DOHH2 (cell line): Measurements from ENCODE around the gene VNN1.

Source experiments
- H3F3A ChIP-seq: fragments of 200-600 bp; sonication (generic), shearing (Covaris generic); 2 replicates; pipeline ENCODE4 v1.6.0; 2016; ENCODE audit warnings: antibody characterized with exemption, mild to moderate bottlenecking; ENCODE audit not compliant: control insufficient read depth, insufficient read depth
- H3K27ac ChIP-seq: fragments of 200-600 bp; sonication (generic); 2 replicates; pipeline ENCODE4 v1.5.1; 2014; ENCODE audit warnings: low read depth, mild to moderate bottlenecking, low read length, moderate library complexity
- H3K27me3 ChIP-seq: fragments of 200-600 bp; sonication (generic); 2 replicates; pipeline ENCODE4 v1.6.1; 2014; ENCODE audit warnings: mild to moderate bottlenecking, low read length, mixed read lengths; ENCODE audit not compliant: control insufficient read depth
- H3K36me3 ChIP-seq: fragments of 200-600 bp; sonication (generic); 2 replicates; pipeline ENCODE4 v1.6.1; 2014; ENCODE audit warnings: mild to moderate bottlenecking, low read length, moderate library complexity, mixed read lengths; ENCODE audit not compliant: control insufficient read depth
- H3K4me1 ChIP-seq: fragments of 200-600 bp; sonication (generic); 2 replicates; pipeline ENCODE4 v1.6.1; 2014; ENCODE audit warnings: mild to moderate bottlenecking, low read length, mixed read lengths; ENCODE audit not compliant: control insufficient read depth
- H3K4me2 ChIP-seq: fragments of 200-600 bp; sonication (generic); 2 replicates; pipeline ENCODE4 v1.6.0; 2014; ENCODE audit warnings: mild to moderate bottlenecking, low read length, moderate library complexity
- H3K4me3 ChIP-seq: fragments of 200-600 bp; sonication (generic); 2 replicates; pipeline ENCODE4 v1.5.1; 2014; ENCODE audit warnings: mild to moderate bottlenecking, low read length, mixed read lengths
- H3K79me2 ChIP-seq: fragments of 200-600 bp; sonication (generic); 2 replicates; pipeline ENCODE4 v1.6.1; 2014; ENCODE audit warnings: mild to moderate bottlenecking, low read length, mixed read lengths; ENCODE audit not compliant: control insufficient read depth
- H3K9me2 ChIP-seq: fragments of 200-600 bp; sonication (generic); replicated peaks from 2 replicates; pipeline ENCODE4 v1.6.1; 2014; ENCODE audit warnings: mild to moderate bottlenecking, low read length, mixed read lengths; ENCODE audit not compliant: control insufficient read depth
- H3K9me3 ChIP-seq: fragments of 200-600 bp; sonication (generic); 2 replicates; pipeline ENCODE4 v1.6.1; 2014; ENCODE audit warnings: antibody characterized with exemption, low read length, mixed read lengths; ENCODE audit not compliant: control insufficient read depth, insufficient read depth
- H4K20me1 ChIP-seq: fragments of 200-600 bp; sonication (generic); 2 replicates; pipeline ENCODE4 v1.6.0; 2014; ENCODE audit warnings: low read depth, mild to moderate bottlenecking, antibody characterized with exemption, low read length, moderate library complexity; ENCODE audit not compliant: control insufficient read depth, insufficient read depth
- CTCF ChIP-seq: fragments of 200-600 bp; sonication (generic); IDR thresholded peaks from one replicate; pipeline ENCODE4 v1.5.1; 2014; ENCODE audit warnings: antibody characterized with exemption, mild to moderate bottlenecking, low read depth, low read length; ENCODE audit not compliant: poor library complexity, severe bottlenecking
- EZH2phosphoT487 ChIP-seq: fragments of 200-600 bp; sonication (generic); IDR thresholded peaks from 2 replicates; pipeline ENCODE4 v1.6.1; 2017; ENCODE audit warnings: borderline replicate concordance, mild to moderate bottlenecking, antibody characterized with exemption, low read length, moderate library complexity, mixed read lengths

Gene VNN1

DNA sequence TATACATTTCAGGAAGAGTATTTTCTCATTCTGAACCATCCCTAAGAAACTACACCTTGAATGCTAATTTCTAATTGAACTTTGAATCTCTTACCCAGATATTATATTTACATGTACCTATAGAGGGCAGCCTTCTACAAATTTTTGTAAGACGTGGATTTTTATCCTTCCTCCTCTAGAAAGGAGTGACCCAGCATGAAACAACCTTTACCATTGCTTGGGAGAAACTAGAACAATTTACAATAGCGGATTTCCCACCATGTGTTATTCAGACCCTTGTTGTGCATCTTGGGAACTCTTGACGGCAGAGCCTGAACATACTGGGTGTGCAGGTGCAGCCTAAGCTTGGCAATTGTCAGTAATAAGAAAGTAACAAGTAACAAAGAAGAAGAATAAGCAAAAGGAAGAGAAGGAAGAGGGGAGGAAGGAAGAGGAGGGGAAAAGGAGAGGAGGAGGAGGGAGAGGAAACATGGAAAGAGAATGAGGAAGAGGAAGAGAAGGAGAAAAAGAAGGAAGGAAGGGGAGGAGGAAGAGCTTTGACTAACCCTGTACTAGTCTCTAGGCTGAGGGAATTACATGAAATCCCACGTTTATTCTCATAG, 44.1 kb downstream of the VNN1 start:
- Histone ChIP-seq H3K9me2 (no peaks in the 10 kb centered on the region), H3K27ac (no peak overlapping the region), H3F3A (no peaks in the 10 kb centered on the region), H3K79me2 (no peaks in the 10 kb centered on the region), H4K20me1 (no peaks in the 10 kb centered on the region), H3K9me3 (no peaks in the 10 kb centered on the region), H3K4me1 (peaks cover 9% of the 10 kb centered on the region), H3K4me2 (peak overlapping the region; percentile 82), H3K4me3 (peak overlapping the region; percentile 65), H3K27me3 (no peaks in the 10 kb centered on the region), H3K36me3 (no peaks in the 10 kb centered on the region)
- TF ChIP-seq CTCF (peak; percentile 78), EZH2phosphoT487 (no peak)

DNA sequence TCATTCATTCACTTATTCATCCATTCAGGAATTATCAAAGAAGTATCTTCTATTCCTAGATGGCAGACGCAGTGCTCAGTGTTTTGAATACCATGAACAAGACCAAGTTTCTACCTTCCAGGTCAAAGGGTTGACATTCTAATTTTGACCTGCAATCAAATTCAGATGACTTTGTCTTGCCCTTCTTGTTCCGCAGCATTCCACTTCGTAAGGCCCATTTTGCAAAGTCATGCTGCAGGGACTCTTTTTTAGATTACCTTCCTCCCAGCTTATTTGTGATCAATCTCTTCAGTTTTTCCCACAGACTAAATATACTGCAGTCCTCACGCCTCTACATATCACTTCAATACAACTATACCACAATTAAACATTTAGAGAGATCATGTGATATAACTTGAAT, 47.7 kb downstream of the VNN1 start:
- H3F3A ChIP-seq: no peaks in the 10 kb centered on the region
- no peak overlapping the region for H3K27ac ChIP-seq
- H3K27me3 ChIP-seq: no peaks in the 10 kb centered on the region
- TF ChIP-seq EZH2phosphoT487 (no peak), CTCF (no peak)
- peaks cover 9% of the 10 kb centered on the region for H3K4me1 ChIP-seq
- H4K20me1 ChIP-seq: no peaks in the 10 kb centered on the region
- no peaks in the 10 kb centered on the region for H3K79me2 ChIP-seq
- no peak overlapping the region for H3K4me2 ChIP-seq
- H3K9me2 ChIP-seq: no peaks in the 10 kb centered on the region
- H3K4me3 ChIP-seq: no peak overlapping the region
- H3K36me3 ChIP-seq: no peaks in the 10 kb centered on the region
- no peaks in the 10 kb centered on the region for H3K9me3 ChIP-seq

DNA sequence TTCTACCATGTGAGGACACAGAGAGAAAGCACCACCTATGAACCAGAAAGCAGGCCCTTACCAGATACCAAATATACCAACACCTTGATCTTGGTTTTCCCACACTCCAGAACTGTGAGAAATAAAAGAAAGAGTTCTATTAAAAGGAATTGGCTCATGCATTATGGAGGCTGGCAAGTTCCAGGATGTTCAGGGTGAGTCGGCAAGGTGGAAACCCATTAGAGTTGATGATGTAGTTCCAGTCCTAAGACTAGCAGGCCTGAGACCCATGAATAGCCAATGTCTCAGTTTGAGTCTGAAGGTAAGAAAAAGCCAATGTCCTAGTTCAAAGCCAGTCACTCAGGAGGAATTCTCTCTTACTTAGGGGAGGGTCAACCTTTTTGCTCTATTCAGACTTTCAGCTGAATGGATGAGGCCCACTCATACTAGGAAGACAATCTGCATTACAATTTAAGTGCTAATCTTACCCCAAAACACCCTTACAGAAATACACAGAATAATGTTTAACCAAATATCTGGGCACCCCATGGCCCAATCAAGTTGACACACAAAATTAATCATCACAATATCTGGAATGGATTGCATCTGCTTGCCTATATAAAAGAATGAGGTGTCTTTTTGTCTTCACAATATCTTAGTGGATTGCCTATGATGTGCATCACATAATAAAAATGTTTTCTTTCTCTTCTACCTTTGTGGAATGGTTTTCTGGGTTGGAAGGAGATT, 49.4 kb downstream of the VNN1 start:
- H3K4me1 ChIP-seq: no peaks in the 10 kb centered on the region
- no peaks in the 10 kb centered on the region for H3K9me3 ChIP-seq
- no peaks in the 10 kb centered on the region for H3K27me3 ChIP-seq
- H3K36me3 ChIP-seq: no peaks in the 10 kb centered on the region
- no peak for TF ChIP-seq CTCF
- no peaks in the 10 kb centered on the region for H4K20me1 ChIP-seq
- no peaks in the 10 kb centered on the region for H3F3A ChIP-seq
- H3K4me2 ChIP-seq: no peak overlapping the region
- no peaks in the 10 kb centered on the region for H3K79me2 ChIP-seq
- no peaks in the 10 kb centered on the region for H3K9me2 ChIP-seq
- H3K27ac ChIP-seq: no peak overlapping the region
- H3K4me3 ChIP-seq: no peak overlapping the region
